CD4-positive, alpha-beta T cell treated with Interleukin-15 for 1 hour (primary cell): ENCODE results near the gene NAGPA.

Experiments used
- DNase-seq: peaks from one replicate; pipeline ENCODE4 v3.0.0-alpha.2; 2020

NAGPA gene

GRCh38 chr16:5027086-5027485, 6.6 kb downstream of the NAGPA start:
- no peak for DNase-seq

GRCh38 chr16:5026664-5027063, 7.1 kb downstream of the NAGPA start:
- DNase-seq: no peak

- DNase-seq: no peak
Measured at GRCh38 chr16:5025171-5025632, 8.5 kb downstream of the NAGPA start.

- no peak for DNase-seq
Measured at GRCh38 chr16:5024632-5025031, 9.1 kb downstream of the NAGPA start.

GRCh38 chr16:5022521-5022920, 11.2 kb downstream of the NAGPA start:
- no peak for DNase-seq

- DNase-seq: no peak
Measured at GRCh38 chr16:5020551-5020950, 13.2 kb downstream of the NAGPA start.

GRCh38 chr16:5019775-5020174, 14.0 kb downstream of the NAGPA start:
- no peak for DNase-seq

- DNase-seq: no peak
Measured at GRCh38 chr16:5018793-5019192, 14.9 kb downstream of the NAGPA start.

- DNase-seq: no peak
Measured at GRCh38 chr16:5017678-5017969, 16.1 kb downstream of the NAGPA start.

GRCh38 chr16:5016967-5017677, 16.6 kb downstream of the NAGPA start:
- no peak for DNase-seq

GRCh38 chr16:5015887-5016286, 17.8 kb downstream of the NAGPA start:
- DNase-seq: no peak

- DNase-seq: no peak
Measured at GRCh38 chr16:5015351-5015750, 18.4 kb downstream of the NAGPA start.

GRCh38 chr16:5012887-5013286, 20.8 kb downstream of the NAGPA start:
- DNase-seq: no peak

GRCh38 chr16:5011637-5012036, 22.1 kb downstream of the NAGPA start:
- DNase-seq: no peak

GRCh38 chr16:5010576-5011329, 23.0 kb downstream of the NAGPA start:
- no peak for DNase-seq

- no peak for DNase-seq
Measured at GRCh38 chr16:5008311-5008731, 25.4 kb downstream of the NAGPA start.

GRCh38 chr16:5007256-5007655, 26.5 kb downstream of the NAGPA start:
- DNase-seq: no peak

- no peak for DNase-seq
Measured at GRCh38 chr16:5006348-5007193, 27.2 kb downstream of the NAGPA start.

- no peak for DNase-seq
Measured at GRCh38 chr16:5005916-5006315, 27.8 kb downstream of the NAGPA start.

GRCh38 chr16:5004311-5004710, 29.4 kb downstream of the NAGPA start:
- no peak for DNase-seq

GRCh38 chr16:5003828-5004227, 29.9 kb downstream of the NAGPA start:
- DNase-seq: no peak

- DNase-seq: no peak
Measured at GRCh38 chr16:5003211-5003610, 30.5 kb downstream of the NAGPA start.

GRCh38 chr16:5002699-5003143, 31.0 kb downstream of the NAGPA start:
- DNase-seq: no peak

- no peak for DNase-seq
Measured at GRCh38 chr16:5001986-5002385, 31.7 kb downstream of the NAGPA start.
